HG03460 (cell line): ENCODE results near the gene EHD4.

ENCODE experiments used
- ATAC-seq: cut with Tn5 transposase; IDR thresholded peaks from one replicate; pipeline ENCODE4 v1.9.1; 2021; ENCODE audit not compliant: unreplicated experiment

EHD4 gene

GRCh38 chr15:41897363-41897799, 75.0 kb downstream of the EHD4 start:
- no peak for ATAC-seq

GRCh38 chr15:41896566-41896965, 75.8 kb downstream of the EHD4 start:
- ATAC-seq, result no peak

DNA sequence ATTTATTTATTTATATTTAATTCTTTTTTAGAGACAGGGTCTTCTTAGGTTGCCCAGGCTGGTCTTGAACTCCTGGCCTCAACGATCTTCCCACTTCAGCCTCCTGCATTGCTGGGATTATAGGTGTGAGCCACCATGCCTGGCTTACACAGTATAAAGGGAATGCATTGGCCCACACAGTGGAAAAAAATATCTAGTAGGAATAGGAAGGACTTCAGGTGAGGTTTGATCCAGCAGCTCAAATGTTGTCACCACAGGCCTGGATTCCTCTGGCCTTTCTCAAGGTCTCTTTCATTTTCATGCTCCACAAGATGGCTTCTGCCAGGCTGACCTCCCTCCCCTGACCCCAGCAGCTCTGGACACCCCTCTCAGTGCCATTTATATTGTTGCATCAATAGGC, 76.4 kb downstream of the EHD4 start:
- no peak for ATAC-seq

- no peak for ATAC-seq
Observed at GRCh38 chr15:41895491-41895890, 76.9 kb downstream of the EHD4 start.

DNA sequence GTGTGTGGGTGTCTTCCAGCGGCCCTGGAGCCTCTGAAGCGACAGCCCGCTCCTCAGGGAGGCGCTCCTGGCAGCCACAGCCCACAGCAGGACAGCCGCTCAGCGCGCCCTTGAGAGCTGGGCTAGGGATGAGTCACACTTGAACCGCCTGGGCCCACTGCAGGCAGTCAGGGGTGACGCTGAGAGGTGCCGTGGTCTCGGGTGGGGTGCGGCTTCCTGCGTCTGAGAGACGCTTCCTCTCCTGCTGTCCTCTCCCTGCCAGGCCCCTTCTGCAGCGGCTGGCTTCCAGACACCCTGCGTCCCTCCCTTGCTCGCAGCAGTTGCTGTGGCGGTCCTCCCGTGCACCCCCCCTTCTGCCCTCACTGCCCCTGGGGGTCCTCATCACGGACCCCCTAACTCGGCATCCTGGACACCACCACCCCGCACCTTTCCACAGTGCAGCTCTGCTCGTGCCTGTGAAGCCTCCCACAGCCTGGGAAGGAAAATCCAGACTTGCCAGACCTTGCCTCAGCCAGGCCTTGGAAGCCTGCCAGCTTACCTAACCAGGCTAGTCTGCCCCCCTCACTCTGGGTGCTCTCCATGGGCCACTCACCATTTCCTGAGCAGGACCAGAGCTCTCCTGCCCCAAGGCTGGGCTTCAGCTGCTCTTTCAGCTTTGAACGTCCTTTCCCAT, 77.4 kb downstream of the EHD4 start:
- ATAC-seq, result peak; percentile 94

DNA sequence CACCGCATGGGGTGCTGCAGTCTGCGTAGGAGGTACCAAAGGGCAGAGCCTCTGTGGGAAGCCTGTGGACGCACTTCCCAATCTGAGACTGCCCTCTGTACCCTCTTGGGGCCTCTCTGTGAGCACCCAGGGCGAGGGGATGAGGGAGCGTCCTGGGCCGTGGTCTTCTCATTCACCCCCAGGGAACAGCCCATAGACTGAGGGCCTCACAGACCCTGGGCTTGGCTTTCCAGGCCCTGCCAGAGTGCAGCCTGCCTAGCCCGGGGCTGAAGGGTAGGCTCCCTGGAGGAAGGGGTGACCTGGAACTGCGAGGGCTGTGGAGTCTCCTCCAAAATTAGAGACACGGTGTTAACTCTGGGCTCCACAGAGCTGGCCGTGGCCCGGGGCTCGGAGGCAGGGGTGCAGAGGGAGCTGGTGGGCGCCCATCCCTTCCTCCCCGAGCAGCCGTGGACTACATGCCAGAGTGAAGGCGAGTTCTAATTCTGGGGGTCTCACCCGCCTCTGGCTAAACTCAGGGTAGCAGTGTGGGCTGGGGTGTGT, 78.0 kb downstream of the EHD4 start:
- peak; percentile 8 for ATAC-seq

GRCh38 chr15:41893422-41894250, 78.7 kb downstream of the EHD4 start, which contains the start of gene SPTBN5:
Gene SPTBN5, minus strand, starts transcription at chr15:41894053. Its CDS starts 556 bp downstream, at chr15:41893497.
- ATAC-seq, result no peak

DNA sequence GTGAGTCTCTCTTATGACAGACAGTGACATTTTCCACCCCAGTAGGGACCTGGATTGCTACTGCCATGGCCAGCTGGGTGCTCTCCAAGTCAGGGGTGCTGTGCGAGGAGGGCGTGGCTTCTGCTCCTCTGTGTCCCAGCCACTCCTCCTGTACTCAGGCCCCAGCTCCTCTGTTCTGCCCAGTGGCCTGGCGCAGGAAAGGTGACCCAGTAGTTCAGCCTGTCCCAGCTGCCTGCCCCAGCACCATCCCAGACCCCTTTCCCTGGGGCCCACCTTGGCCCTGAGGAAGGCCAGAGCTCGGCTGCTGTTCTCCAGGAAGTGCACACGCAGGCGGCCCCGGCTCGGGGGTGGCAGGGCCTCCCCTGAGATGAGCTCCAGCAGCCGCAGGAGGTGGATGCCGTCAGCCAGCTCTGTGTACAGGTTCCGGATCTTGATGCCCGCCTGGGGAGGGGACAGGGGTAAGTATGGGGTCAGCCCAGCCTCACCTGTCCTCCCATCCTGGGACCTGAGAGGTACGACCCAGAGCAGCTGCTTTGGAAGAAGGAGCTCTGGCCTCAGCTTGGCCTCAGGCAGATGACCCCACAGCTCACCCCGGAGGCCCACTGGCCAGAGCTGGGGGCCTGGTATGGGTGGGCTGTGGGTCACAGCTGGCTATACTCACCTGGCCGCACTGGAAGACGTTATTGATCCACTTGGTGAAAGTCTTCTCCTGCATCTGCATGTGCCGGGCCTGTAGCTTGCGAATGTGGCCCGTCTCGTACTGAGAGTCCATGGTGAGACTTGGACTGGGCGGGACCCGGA, 79.5 kb downstream of the EHD4 start:
- ATAC-seq, result no peak

- no peak for ATAC-seq
Observed at GRCh38 chr15:41891946-41892345, 80.4 kb downstream of the EHD4 start.

DNA sequence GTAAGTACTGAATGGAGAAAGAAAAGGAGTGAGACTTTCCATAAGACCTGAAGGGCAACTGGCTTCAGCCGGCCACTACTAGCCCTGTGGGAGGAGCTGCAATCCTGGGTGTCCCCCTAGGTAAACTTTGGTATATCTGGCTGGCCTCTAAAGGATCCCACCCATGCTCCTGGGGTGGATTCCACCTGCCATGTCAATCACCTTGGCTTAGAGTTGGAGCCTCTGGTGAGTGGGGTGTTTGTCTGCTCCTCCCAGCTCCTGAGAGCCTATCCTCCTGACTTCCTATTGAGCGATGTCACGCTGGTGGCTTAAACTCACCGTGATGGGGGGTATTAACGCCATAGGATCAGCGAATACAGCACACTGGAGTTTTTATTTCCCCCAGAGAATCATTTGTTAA, 81.1 kb downstream of the EHD4 start:
- no peak for ATAC-seq

- ATAC-seq, result no peak
Observed at GRCh38 chr15:41890050-41890690, 82.2 kb downstream of the EHD4 start.

DNA sequence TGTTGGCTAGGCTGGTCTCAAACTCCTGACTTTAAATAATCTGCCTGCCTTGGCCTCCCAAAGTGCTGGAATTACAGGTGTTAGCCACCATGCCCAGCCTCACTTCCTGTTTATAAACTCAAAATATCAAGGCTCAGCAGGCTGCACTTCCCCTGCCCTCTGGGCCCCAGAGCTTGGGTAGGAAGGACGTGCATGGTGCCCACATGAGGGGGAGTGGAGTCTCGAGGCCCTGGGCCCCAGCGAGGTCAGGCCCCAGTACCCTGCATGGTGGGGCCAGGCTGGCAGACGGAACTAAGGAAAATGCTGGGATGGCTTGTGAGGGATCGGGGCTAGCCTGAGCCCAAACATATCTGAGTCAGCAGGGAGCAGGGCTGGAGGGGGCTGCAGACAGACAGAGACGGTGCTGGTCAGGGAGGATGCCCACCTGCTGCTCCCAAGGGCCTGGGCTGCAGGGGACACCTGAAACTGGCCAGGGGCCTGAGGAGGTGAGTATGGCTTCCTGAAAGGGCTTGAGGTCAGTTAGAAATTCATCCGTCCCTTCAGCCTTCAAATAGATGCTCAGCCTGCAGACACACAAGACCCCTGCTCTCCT, 83.6 kb downstream of the EHD4 start:
- no peak for ATAC-seq

DNA sequence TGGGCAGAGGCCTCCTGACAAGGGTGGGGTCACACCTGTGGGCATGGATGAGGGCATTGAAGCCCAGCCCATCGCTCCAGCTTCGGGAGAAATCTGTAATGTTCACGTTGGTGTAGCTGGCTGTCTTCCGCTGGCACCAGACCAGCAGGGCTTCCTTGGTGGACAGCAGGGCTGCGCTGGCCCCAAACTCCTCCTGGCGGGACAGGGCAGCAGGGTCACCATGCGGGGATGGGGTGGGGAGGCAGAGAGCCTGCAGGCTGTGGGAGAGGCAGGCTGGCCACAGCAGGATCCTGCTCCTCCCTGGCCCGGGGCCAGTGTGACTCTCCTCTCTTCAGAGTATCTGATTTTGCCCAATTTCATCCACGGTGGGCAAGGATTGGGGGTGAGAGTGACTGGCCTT, 84.5 kb downstream of the EHD4 start:
- ATAC-seq, result no peak

DNA sequence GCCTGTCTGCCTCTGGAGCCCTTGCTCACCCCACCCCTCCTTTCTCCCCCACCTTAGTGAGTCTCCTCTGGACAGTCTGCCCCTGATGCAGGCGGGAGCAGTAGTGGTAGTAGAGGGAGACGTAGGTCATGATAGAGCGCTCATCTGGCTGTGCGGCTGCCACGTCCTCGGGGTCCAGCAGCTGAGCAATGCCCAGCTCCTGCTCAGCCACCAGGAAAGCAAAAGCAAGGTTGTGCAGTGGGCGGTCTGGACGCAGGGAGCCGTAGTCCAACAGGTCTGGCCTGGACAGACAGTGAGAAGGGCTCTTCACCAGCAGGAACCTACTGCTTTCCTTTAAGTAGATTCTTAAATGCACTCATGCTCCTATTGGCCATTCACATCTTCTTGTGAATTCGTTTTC, 85.2 kb downstream of the EHD4 start:
- no peak for ATAC-seq

DNA sequence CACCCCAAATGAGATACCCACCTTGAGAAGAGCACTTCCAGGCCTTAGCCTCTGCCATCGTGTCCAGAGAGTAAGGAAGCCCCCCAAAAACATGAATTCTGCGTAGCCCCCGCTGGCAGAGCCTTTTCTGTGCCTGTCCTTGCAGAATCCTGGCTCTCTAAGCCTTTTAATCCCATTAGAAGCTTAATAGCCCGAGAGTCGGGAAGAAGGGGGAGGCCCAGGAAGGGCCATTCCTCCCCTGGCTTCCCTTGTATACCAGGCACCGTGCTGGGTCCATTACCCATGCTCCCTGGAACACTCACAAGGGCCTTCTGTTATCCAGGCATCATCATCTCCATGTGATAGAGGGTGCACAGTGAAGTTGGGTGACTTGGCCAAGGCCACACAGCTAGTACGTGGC, 85.6 kb downstream of the EHD4 start:
- ATAC-seq, result no peak

GRCh38 chr15:41885841-41886240, 86.5 kb downstream of the EHD4 start:
- ATAC-seq, result no peak

DNA sequence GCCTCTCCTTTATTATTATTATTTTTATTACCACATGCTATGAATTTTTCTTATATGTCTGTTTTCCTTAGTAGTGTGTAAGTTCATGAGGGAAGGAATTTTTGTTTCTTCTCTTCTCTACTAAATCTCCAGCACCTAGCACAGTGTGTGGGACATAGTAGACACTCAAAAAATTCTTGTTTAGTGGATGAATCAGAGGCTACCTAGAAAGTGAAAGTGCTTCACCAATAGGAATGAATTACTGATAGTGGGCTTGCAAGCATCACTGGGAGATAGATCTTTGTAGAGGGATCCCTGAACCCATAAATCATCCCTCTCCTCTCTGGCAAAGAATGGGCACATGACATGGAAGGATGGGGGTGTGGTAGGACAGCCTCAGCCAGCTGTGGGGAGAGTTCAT, 87.0 kb downstream of the EHD4 start:
- no peak for ATAC-seq

DNA sequence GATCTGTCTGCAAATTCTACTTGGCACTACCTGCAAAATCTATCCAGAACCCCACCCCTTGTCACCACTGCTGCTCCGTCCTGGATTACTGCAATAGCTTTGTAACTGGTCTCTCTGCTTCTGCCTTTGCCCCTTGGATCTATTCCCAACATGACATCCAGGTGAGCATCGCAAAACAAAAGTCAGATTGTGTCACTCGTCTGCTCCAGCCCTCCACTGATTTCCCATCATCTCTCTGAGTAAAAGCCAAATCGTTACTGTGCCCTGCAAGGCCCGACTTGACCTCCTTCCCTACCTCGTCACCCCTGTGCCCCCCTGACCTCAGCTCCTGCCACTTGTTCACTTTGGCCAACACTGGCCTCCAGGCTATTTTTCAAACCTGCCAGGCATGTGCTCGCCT, 87.9 kb downstream of the EHD4 start:
- no peak for ATAC-seq

- ATAC-seq, result no peak
Observed at GRCh38 chr15:41883484-41883825, 88.9 kb downstream of the EHD4 start.

DNA sequence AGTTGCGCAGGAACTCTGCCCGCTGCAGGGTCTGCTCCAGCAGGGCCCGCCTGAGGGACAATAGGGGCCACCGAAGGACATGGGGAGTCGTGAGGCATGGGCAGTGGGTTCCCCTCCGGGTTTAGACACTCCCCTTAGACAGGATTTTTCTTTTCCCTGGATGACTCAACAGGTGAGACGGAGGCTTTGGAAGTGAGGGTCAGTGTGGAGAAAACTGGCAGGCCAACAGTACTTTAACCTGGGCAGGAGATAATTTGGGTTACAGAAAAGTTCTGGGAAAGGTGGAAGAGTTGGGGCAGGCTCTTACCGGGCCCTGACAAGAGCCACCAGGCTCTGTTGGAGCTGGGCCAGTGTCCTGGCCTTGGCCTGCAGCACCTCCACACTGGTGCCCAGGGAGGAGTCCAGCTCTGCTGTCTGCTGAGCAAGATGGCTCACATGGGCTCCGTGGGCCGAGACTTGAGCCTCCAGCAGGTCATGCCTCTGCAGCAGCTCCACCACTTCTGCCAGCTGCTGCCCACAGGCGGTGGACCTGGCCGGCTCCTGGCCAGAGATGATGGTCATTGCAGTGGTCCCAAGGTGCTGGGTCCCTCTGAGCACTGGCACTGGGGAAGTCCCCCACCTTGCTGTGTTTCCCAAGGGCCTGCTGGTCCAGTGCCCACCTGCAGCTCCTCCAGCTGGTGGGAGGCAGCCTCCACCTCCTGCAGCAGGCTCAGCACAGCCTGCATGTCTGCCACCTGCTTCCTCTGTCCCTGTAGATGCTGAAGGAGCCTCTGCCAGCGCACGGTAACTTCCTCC, 89.5 kb downstream of the EHD4 start:
- ATAC-seq, result no peak
